ENCODE data around the gene SLC35B2.

GRCh38 chr6:44245391-44245911 lies 11.9 kb downstream of the SLC35B2 start:
- TF ChIP-seq CTCF (IDR thresholded peaks at IDR 0.05; ENCODE audit: low read depth, low read length, missing input control) (no peak), FOXA1 (IDR thresholded peaks at IDR 0.05) (no peak), TAF1 (conservative IDR thresholded peaks at IDR 0.05) (no peak), JUND (IDR thresholded peaks at IDR 0.05) (no peak), RXRA (IDR thresholded peaks at IDR 0.05) (no peak)
- TF ChIP-seq, protein P1, sequence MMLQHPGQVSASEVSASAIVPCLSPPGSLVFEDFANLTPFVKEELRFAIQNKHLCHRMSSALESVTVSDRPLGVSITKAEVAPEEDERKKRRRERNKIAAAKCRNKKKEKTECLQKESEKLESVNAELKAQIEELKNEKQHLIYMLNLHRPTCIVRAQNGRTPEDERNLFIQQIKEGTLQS (IDR thresholded peaks at IDR 0.05): no peak
